T-helper 2 cell (primary cell): ENCODE data around the gene GMIP.
A peak's percentile ranks its signal among the peaks of the same experiment; 100 is the strongest.

Experiments
- DNase-seq, 5 experiments: peaks; one replicate each; pipeline versions ENCODE4 v3.0.0 to v3.0.0-alpha.2; 2012 to 2022

The GMIP gene

DNA sequence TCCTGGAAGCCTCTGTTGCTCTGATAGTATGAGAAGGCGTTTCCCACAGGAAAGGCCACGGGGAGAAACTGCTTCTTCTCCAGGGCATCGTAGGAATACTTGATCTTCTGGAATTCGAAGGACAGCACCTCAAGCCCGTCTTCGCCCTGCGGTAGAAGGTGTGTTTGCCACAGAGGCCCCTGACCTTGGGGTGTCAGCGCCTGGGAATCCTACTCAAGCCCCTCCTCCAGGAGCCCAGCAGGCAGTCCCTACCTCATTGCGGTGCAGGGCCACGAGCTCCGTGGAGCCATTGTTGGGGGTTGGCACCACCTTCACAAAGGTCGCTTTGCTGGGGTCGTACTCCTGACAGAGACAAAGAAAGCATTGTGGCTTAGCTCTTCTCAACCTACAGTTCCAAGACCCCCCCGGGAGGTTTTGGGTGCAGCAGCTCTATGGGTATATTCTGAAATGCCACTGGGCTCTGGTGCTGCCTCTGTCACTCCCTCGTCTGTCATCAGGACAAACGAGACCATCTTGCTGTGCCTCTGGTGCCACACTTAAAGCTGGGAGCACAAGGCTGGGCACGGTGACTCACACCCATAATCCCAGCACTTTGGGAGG is 16.3 kb upstream of the GMIP start:
- no peak for DNase-seq

DNA sequence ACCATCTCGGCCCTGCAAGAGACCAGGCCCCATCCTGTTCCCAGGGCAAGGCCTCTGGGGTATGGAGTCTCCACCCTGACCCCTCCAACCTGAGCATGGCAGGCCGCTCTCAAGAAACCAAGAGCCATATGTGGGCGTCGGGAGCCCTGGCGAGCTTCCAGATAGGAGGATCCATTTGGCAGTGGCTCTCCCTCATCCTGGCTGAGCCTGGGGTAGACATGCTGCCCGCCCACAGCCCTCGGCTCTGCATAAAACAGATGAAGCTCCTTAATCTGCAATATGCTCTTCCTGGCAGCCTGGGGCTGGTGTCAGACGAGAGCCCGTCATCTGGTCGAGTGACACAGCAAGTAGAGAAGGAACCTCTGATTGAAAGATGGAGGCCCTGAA is 13.9 kb upstream of the GMIP start:
- no peak for DNase-seq

DNA sequence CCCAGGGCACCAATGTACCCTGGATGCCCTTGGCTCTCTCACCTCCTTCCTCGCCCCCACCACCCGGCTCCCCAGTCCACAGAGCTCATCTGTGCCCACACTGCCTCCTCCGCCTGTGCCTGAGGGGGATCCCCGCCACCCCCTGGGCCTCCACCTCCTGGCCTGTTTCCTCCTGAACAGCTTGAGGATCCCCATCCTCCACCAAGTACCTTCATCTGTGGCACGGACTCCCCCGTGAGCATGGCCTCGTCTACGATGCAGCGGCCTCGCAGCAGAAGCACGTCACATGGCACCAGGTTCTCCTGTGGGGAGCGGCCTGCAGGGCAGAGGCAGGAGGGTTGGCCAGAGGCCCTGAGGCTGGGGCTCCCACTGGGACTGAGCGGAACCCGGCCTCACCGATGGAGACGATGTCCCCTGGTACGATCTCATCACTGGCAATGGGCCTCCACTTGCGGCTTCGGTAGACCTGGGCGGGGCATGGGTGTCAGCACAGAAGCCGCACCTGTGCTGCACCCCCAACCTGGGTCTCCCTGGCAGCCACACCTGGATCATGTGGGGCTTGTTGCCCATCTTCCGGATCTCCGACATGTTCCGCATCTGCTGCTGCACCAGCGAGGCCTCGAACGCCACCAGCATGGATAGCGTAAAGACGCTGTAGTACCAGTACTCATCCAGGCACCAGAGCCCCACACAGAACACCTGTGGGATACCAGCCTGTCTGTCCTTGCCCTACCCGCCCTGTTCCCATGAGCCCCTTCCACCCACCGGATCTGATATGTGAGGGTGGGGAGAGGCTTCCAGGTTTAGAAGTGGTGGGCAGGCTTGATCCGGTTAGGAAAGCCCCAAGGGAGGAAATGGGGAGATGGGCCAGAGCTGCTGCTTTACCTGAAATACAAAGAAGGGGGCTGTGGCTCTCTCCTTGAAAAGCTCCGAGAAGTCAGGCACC is 13.3 kb upstream of the GMIP start:
- no peak for DNase-seq

DNA sequence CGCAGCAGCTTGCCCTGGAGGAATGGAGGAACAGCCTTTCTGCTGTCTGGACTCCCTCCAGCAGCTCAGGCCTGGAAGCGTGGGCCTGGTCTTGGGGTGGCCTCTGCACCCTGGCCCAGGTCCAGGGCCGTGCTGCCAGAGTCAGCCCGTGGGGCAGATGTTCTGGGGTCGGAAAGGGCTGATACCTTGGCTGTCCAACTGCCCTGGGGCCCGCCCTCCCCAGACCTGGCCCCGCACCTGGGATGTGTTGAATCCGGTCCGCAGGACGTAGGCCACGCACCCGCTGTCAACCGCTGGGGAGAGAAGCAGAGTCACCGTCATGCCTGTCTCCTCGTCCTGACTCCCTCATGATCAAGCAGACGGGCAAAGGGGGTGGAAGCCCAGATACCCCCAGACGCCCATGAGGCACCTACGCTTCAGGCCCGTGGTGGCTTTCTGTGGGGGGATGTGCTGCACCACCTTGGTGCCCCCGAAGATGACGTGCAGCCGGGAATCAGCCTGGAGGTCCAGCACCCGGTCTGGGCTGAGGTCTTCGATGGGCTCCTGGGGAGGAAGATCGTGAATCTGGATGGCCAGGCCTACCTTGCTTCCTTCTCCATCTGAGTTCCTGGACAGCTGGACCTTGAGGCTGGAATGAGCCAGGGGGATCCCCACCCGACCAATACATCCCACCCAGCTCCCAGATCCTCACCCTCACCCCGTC is 12.3 kb upstream of the GMIP start:
- no peak for DNase-seq

DNA sequence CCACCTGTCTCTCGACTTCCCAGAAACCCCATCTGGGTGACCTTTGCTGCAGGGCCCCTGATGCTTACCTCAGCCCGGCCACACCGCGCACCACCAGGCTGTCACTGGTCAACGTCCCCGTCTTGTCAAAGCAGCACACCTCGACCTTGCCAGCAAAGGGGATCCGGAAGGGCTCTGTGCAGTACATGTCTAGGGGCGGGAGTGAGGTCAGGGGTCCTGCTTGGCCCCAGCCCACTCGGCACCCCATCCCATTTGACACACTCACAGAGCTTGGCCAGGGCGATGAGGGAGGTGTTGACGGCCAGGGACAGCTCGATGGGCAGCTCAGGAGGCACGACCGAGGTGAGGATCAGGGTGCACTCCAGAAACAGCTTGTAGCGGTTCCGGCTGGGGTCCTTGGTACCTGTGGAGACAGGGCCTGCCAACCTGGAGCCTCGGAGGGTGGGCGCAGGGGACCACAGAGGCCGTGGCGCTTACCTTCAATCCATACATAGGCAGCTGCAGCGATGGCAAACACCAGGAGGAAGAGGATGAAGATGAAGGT is 11.7 kb upstream of the GMIP start:
- no peak for DNase-seq

DNA sequence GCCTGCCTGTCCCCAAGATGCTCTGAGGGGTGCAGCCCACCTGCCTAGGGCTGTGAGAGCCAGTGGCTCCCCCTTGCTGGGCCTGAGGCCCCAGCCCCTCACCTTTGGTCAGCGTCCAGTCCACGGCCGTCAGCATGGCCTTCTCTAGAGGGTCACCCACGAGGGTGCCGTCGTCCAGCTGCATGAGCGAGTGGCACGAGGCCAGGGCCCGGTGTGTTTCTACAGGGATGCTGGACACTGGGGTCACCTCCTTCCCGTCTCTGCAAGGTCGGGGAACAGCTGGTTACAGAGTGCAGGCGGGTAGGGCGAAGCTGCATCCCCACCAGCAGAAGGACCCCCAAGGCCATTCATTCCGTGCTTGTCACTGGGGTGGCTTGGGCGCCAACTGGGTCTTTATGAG is 11.0 kb upstream of the GMIP start:
- no peak for DNase-seq

DNA sequence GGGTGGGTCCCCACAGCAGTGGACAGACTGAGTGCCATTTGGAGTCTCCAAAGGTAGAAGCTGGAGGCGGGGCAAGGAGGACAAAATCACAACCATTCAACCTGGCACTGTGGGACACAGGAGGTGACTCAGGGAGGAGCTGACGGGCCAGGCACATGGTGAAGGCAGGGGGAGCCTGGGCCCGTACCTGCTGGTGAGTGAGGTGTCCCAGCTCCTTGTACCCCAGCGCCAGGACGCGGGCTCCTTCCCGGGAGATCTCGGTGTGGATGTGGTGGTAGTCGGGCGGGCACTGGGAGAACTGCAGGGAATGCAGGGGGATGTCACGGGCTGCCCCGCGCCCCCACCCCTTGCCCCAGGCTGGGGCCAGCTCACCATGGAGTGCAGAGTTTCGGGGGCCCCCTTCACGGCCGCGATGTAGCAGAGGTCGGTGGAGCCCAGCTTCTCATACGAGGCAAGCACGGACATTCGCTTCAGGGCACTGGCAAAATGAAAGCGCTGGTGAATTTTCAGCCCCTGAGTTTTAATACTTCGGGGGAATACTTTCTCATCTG is 10.2 kb upstream of the GMIP start:
- DNase-seq: no peak

DNA sequence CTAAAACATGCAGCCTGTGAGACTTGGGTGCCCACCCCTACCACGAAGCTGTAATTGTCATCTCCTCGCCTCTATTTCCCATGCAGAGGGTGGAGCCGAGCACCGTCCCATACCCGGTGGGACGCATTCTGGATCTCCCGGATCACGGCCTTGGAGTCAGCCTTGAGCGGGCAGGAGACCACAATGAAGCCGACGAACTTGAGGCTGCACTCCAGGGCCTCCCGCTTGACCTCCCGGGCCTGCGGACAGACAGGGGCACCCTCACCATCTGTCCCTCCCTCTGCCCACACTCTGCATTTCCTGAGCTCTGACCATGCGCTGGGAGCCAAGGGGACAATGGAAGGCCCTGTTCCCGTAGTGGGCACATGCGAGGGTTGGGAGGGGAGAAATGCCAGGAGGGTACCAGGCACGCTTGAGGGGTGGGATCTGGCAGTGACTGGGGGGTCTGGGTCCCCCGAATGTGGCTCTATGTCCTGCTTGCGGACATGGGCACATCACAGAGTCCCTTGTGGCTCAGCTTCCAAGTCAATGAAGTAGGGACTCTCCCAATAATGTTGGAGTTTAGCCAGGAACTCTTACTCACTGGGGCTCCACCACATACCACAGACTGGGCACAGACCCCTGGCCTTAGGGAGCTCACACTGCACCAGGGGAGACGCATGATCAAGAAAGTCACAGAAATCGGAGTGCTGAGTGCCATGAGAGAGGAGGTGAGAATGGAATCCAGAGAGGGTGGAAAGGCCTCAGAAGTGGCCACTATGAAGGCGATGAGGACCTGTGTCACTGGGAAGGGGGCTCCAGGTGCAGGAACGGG is 9.2 kb upstream of the GMIP start:
- DNase-seq: no peak

DNA sequence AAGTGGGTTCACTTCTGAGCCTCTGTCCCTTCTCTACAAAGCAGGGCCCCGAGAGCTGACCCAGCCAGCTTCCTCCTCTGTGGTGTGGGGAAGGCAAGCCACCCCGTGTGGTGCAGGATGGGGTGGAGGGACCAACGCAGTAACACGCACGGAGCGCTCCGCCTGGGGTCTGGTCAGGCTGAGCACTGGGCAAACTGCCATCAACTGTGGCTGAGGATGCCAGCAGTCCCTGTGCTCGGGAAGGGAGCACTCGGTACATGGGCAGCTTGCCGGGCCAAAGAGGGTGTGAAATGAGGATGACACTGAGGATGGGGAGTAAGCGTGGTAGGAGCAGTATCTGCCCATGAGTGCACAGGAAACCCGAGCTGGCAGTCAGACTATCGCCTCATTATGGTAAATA is 7.6 kb upstream of the GMIP start:
- no peak for DNase-seq

DNA sequence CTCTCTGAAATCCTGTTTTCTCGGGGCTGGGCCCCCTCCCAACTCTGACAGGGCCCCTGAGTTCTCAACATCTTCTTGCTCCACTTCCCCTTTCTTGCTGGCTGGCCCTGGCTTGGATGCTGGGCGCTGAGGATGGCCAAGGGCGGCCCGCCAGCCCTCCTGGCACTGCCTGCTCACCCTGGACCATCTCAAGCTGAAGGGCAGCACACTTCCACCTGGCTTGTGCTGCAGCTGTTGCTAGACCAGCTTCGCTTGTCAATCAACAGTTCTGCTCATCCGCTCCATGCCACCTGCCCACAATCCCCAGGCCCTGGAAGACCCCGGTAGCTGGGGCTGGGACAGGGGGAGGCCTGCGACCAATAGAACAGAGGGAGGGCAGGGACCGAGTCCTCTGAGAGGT is 6.9 kb upstream of the GMIP start:
- DNase-seq: no peak

DNA sequence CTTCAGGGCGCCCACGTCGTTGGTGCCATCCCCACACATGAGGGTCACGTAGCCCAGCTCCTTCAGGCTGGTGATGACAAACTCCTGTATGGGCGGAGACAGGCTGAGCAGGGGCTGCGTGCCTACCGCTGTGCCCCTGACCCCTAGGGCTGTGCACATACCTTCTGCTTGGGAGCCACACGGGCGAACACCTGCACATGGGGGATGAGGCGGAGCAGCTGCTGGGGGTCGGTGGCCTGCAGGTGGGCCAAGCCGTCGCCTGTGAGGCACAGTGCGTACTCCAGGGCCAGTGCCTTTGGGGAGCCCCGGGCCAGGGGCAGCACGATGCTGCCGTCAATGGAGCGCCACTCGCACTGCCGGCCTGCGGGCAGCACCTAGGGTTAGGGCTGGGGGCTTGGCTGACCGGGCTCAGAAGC is 6.1 kb upstream of the GMIP start:
- DNase-seq: no peak

DNA sequence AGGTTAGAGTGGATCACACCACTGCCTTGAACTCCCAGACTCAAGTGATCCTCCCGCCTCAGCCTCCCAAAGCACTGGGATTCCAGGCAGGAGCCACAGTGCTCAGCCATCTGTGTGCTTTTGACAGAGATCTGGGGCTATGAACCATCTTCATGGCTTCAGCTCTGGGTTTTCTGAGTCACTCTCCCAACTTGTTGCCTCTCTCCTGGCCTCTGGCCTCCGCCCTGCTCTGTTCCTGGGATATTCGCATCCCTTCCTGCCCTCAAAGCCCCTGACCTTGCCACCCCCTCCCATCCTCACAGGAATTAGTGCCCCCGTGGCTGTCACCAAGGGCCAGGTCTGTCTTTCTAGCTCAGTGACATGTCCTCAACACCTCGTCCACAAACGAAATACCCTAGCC is 5.7 kb upstream of the GMIP start:
- no peak for DNase-seq

DNA sequence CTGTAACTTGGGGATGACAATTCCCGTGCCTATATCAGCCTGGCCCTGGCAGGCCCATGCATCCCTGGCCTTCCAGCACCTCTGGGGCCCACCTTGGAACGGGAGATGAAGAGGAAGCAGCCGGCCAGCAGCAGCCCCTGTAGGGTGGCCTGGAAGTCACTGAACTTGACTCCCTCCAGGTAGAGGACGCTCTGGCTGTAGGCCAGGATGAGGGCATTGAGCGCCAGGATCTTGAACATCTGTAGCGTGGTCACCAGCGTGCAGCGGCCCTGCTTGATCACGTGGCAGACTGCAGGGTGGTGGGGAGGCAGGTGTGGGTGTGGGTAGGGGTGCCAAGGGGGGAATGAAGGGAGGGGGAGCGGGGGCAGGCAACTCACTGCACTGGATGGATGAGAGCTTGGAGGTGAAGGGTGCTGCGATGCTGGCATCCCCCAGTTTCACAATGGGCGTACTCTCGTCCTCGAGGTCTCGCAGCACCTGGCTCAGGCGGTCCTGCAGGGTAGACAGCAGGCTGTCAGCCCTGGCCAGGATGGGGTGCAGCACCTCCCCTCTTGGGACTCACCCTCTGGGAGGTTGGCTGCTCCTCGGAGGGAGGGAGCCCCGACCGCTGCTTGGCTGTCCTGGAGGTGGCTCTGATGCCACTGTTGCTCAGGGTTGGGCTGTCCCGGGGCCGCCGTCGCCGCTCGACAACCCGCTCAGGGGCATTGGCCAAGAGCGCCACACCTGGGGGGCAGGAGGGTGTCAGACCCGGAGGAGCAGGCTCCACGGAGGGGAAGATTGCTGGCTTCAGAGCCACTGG is 3.8 kb upstream of the GMIP start:
- no peak for DNase-seq

DNA sequence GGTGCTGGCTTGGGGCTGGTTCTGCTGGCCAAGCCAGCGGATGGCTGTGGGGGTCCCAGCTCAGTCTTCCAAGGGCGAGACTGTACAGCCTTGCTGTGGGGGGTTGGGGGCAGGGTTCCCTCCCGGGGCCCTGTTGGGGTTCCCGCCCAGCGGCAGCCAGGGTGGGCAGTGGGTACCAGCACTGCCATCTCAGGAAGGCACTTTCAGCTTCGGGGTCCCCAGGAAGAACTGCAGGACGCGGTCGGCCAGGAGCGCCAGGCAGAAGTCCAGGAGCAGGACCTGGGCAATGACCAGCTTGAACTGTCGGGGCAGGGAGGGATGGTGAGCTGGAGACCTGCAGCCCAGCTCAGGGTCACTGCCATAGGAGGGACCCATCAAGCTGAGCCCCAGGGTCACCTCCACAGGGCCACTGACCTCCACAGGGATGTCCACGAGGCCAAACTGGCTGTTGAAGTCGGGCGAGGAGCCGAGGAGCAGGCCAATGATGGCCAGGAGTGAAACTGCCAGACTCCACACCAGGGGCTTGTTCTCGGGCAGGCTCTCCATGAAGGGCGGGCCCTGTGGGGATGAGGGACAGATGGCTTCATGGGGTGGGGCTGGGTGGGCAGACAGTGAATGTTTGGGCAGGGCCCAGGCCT is 1.9 kb upstream of the GMIP start:
- no peak for DNase-seq

DNA sequence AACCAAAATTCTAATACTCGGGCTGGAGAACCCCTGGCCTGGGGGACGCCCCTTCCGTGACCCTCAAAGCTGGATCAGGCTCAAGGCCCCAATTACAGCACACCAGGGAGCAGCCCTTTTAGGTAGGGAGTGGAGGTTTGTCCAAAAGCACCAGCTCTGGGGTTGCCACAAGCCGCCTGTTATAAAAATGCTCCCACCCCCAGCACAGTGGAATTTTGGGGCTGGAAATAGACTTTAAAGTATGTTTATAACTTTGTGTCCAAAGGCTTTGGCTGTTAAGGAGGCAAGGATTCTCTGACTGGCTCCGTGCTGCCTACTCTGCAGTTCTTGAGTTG is 564 bp upstream of the GMIP start:
- no peak for DNase-seq

DNA sequence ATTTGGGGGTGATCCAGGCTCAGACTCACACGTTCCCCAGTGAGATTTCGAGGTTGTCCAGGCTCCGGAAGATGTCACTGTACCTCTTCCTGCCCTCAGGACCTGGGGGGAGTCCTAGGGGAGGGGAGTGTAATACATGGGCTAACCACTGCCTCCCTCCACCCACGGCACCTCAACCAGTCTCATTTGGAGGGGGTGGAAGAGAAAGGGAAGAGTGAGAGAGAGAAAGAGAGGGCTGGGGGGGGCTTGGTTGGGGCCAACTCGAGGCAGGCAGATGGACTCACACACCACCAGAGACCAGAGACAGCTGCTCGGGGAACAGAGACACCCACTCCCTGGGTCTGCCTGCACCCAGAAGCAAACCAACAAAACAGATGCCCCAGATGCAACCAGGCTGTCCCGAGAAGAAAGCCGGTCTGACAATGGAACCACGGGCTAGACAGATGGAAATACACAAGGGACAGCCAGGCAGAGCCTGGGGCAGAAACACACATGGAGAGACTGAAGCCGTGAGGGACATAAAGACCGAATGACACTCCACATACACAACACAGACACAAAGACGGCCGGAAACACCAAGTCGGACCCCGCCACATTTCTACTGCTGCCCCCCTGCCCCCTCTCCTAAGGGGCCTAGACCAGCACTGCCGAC is 825 bp downstream of the GMIP start:
- peak in 2 of 5 experiments; percentile 59 to 72 for DNase-seq

DNA sequence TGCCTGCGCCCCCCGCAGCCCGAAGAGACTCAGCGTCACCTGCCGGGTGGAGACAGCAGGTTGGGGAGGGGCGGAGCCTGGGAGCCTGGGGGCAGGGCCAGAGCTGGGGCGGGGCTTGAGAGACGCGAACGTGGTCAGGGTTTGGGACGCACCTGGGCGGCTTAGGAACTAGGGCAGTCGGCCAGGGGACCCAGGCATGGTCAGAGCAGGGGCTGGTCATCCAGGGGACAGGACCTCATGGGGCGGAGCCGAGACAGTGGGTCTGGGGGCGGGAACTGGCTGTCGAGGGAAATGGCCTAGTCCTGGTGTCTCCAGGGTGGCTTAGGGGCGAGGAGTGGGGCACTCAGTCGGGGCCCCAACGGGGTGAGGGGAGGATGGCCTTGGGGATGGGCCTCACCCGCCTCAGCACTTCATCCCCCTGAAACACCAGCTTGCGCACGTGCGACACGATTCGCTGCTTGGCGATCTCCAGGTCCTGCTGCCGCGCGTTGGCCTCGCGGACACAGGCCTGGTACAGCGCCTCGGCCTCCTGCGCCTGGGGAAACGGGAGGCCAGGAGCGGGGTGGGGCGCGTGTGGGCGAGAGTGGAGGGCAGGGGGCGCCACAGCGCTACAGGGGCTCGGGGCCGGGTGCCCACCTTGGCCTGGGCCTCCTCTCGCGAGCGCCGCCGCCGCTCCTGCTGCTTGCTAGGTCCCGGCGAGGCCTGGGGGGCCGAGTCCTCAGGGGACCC is 5.8 kb downstream of the GMIP start:
- DNase-seq: no peak

DNA sequence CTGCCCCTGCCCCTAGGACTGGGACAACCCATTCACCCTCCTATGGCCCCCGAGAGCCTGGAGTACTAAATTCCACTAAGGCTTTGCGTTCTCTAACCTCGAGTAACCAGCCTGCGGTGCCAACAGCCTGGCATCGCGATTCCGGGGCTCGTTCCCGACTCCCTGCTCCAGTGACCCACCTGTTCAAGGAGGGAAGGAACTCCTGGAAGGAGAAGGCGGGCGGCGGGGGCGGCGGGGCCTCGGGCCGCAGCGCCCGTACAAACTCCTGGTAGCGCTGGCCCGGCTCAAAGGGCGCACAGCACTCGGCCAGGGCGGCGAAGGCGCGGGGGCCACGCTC is 6.3 kb downstream of the GMIP start:
- DNase-seq: no peak

DNA sequence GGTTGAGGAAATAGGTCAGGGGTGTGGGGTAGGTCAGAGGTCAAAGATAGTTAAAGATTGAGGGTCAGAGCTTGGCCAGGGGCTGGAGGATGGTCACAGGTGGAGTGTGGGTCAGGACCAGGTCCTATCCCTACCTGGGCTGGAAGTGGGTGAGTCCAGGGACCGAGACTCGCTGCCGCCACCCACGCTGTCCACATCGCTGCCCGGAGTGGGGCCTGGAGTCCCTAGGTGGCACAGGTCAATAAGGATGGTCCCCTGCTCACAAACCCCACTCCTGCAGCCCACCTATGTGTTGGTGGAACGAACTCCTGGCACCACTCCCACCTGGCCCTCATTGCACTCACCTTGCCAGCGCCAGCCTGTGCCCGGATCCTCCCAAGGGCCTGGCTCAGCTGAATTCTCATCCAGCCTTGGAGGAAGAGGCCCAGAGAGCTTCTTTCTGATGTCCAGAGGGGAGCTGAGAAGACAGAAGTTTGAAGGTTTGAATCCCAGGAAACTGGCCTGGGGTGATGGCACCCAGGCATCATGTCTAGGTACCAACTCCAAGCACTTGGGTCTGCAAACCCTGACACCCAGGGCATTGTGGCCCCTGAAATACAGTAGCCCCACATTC is 6.8 kb downstream of the GMIP start:
- no peak for DNase-seq

DNA sequence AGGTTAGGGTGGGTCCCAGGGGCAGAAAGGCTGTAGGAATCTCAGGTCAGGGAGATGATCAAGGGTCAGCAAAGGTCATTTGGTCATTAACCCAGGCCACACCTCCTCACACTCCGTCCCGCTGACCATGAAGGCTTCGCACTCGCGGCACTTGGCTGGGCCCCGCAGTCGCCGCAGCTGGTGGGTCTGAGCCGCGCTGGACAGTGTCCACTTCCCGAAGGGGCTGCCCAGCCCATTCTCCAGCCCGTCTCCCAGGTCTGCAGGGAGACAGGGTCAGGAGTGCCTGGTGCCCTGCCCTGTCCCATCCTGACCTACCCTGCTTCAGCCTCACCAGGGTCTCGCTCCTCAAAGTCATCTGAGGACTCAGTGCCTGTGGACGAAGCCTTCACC is 8.1 kb downstream of the GMIP start:
- no peak for DNase-seq
